ENCODE measurements around the gene KCNK10.

KCNK10 gene

GRCh38 chr14:88232771-88233170 is 90.3 kb downstream of the KCNK10 start:
- H3K9ac ChIP-seq (ENCODE audit: low read depth in 1 of 2, low read length in 2 of 2): no peak overlapping the region
- no peaks in the 10 kb centered on the region for H3K27me3 ChIP-seq (ENCODE audit: control insufficient read depth in 1 of 2, insufficient read depth in 2 of 2, low read length in 2 of 2)
- no peaks in the 10 kb centered on the region for H3K36me3 ChIP-seq (ENCODE audit: control insufficient read depth in 1 of 2, insufficient read depth in 2 of 2, low read length in 2 of 2)
- no peak overlapping the region for H3K27ac ChIP-seq (ENCODE audit: low read depth, low read length)
- no peaks in the 10 kb centered on the region for H3K4me1 ChIP-seq (ENCODE audit: control insufficient read depth in 1 of 2, insufficient read depth in 2 of 2, low read length in 2 of 2)
- H3K9me3 ChIP-seq (ENCODE audit: control insufficient read depth in 1 of 2, low read length in 2 of 2): no peaks in the 10 kb centered on the region
- H3K4me3 ChIP-seq (ENCODE audit: low read depth in 1 of 2, low read length in 2 of 2): no peak overlapping the region

- Histone ChIP-seq H3K4me3 (ENCODE audit: low read depth in 1 of 2, low read length in 2 of 2) (no peak overlapping the region), H3K9me3 (ENCODE audit: control insufficient read depth in 1 of 2, low read length in 2 of 2) (no peaks in the 10 kb centered on the region), H3K4me1 (ENCODE audit: control insufficient read depth in 1 of 2, insufficient read depth in 2 of 2, low read length in 2 of 2) (no peaks in the 10 kb centered on the region), H3K27ac (ENCODE audit: low read depth, low read length) (no peak overlapping the region), H3K9ac (ENCODE audit: low read depth in 1 of 2, low read length in 2 of 2) (no peak overlapping the region), H3K36me3 (ENCODE audit: control insufficient read depth in 1 of 2, insufficient read depth in 2 of 2, low read length in 2 of 2) (no peaks in the 10 kb centered on the region), H3K27me3 (ENCODE audit: control insufficient read depth in 1 of 2, insufficient read depth in 2 of 2, low read length in 2 of 2) (no peaks in the 10 kb centered on the region)
These were observed 91.5 kb downstream of the KCNK10 start for GRCh38 chr14:88231603-88232002.

DNA sequence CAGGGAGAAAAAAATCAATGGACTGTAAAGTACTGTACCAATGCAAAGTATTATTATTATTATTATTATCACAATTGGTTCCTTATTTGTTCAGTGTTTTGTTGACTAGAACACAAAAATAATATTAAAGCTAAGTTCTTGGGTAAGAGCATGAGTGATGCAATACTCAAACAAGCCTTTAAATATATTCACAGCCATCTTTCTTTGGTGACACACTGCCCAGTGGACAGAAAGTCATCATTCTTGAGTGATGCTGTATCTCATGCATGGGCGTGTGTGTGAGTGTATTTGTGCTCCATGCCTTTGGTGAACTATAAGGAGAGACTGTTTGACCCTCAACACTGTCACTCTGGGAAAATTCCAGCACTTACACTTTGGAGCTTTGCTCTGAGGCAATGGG is 93.6 kb downstream of the KCNK10 start:
- H3K27me3 ChIP-seq (ENCODE audit: control insufficient read depth in 1 of 2, insufficient read depth in 2 of 2, low read length in 2 of 2): no peaks in the 10 kb centered on the region
- H3K36me3 ChIP-seq (ENCODE audit: control insufficient read depth in 1 of 2, insufficient read depth in 2 of 2, low read length in 2 of 2): no peaks in the 10 kb centered on the region
- no peak overlapping the region for H3K4me3 ChIP-seq (ENCODE audit: low read depth in 1 of 2, low read length in 2 of 2)
- H3K27ac ChIP-seq (ENCODE audit: low read depth, low read length): no peak overlapping the region
- no peaks in the 10 kb centered on the region for H3K9me3 ChIP-seq (ENCODE audit: control insufficient read depth in 1 of 2, low read length in 2 of 2)
- no peak overlapping the region for H3K9ac ChIP-seq (ENCODE audit: low read depth in 1 of 2, low read length in 2 of 2)
- H3K4me1 ChIP-seq (ENCODE audit: control insufficient read depth in 1 of 2, insufficient read depth in 2 of 2, low read length in 2 of 2): no peaks in the 10 kb centered on the region

GRCh38 chr14:88228522-88229236 is 94.4 kb downstream of the KCNK10 start:
- Histone ChIP-seq H3K9ac (ENCODE audit: low read depth in 1 of 2, low read length in 2 of 2) (no peak overlapping the region), H3K36me3 (ENCODE audit: control insufficient read depth in 1 of 2, insufficient read depth in 2 of 2, low read length in 2 of 2) (peaks cover 0 to 1% of the 10 kb centered on the region in 2 donors), H3K9me3 (ENCODE audit: control insufficient read depth in 1 of 2, low read length in 2 of 2) (no peaks in the 10 kb centered on the region), H3K27ac (ENCODE audit: low read depth, low read length) (no peak overlapping the region), H3K4me3 (ENCODE audit: low read depth in 1 of 2, low read length in 2 of 2) (no peak overlapping the region), H3K27me3 (ENCODE audit: control insufficient read depth in 1 of 2, insufficient read depth in 2 of 2, low read length in 2 of 2) (no peaks in the 10 kb centered on the region), H3K4me1 (ENCODE audit: control insufficient read depth in 1 of 2, insufficient read depth in 2 of 2, low read length in 2 of 2) (no peaks in the 10 kb centered on the region)

GRCh38 chr14:88227693-88228092 is 95.4 kb downstream of the KCNK10 start:
- Histone ChIP-seq H3K9ac (ENCODE audit: low read depth in 1 of 2, low read length in 2 of 2) (no peak overlapping the region), H3K27me3 (ENCODE audit: control insufficient read depth in 1 of 2, insufficient read depth in 2 of 2, low read length in 2 of 2) (no peaks in the 10 kb centered on the region), H3K36me3 (ENCODE audit: control insufficient read depth in 1 of 2, insufficient read depth in 2 of 2, low read length in 2 of 2) (peaks cover 6 to 7% of the 10 kb centered on the region in 2 donors), H3K9me3 (ENCODE audit: control insufficient read depth in 1 of 2, low read length in 2 of 2) (peaks cover 0 to 9% of the 10 kb centered on the region in 2 donors), H3K4me1 (ENCODE audit: control insufficient read depth in 1 of 2, insufficient read depth in 2 of 2, low read length in 2 of 2) (no peaks in the 10 kb centered on the region), H3K27ac (ENCODE audit: low read depth, low read length) (no peak overlapping the region), H3K4me3 (ENCODE audit: low read depth in 1 of 2, low read length in 2 of 2) (no peak overlapping the region)

- H3K9ac ChIP-seq (ENCODE audit: low read depth in 1 of 2, low read length in 2 of 2): no peak overlapping the region
- H3K9me3 ChIP-seq (ENCODE audit: control insufficient read depth in 1 of 2, low read length in 2 of 2): peaks cover 0 to 16% of the 10 kb centered on the region in 2 donors
- peaks cover 6 to 14% of the 10 kb centered on the region in 2 donors for H3K36me3 ChIP-seq (ENCODE audit: control insufficient read depth in 1 of 2, insufficient read depth in 2 of 2, low read length in 2 of 2)
- no peaks in the 10 kb centered on the region for H3K27me3 ChIP-seq (ENCODE audit: control insufficient read depth in 1 of 2, insufficient read depth in 2 of 2, low read length in 2 of 2)
- H3K27ac ChIP-seq (ENCODE audit: low read depth, low read length): no peak overlapping the region
- no peaks in the 10 kb centered on the region for H3K4me1 ChIP-seq (ENCODE audit: control insufficient read depth in 1 of 2, insufficient read depth in 2 of 2, low read length in 2 of 2)
- no peak overlapping the region for H3K4me3 ChIP-seq (ENCODE audit: low read depth in 1 of 2, low read length in 2 of 2)
These were observed 97.3 kb downstream of the KCNK10 start for GRCh38 chr14:88225721-88226120.

DNA sequence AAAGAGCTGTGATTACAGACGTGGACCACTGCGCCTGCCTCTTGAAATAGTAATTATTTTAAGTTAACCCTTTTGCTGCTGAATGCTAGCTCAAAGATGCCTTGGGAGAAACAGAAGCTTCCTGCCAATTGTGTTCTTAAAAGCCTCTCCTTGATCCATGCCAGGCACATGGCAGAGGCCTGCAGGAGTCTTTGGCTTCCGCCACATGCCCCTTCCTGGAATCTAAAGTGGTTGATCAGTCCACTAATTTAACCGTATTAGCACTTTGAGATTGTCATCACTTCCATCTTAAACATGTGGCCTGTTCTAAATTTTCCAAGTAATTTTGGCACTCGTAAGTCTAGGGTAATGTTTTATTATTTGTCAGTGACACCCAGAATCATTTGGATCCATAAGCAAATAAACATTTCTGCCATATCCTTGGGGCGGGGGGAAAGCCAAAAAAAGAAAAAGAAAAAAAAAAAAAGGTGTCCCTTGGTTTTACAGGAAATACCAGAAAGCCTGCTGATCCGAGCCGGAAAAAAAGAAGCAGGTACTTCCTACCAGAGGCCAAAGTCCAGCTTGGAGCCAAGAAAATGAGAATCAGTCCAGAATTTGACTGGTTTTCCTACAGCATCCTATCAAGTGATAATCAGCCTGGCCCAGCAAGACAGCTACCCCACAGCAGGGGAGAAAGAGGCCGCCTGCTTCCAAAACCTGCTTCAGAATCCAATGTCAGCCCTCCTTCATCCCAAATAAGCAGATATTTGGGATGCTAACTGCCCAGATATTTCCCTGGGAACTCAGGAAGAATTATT is 104.8 kb downstream of the KCNK10 start:
- Histone ChIP-seq H3K4me3 (ENCODE audit: low read depth in 1 of 2, low read length in 2 of 2) (no peak overlapping the region), H3K36me3 (ENCODE audit: control insufficient read depth in 1 of 2, insufficient read depth in 2 of 2, low read length in 2 of 2) (peaks cover 1 to 13% of the 10 kb centered on the region in 2 donors), H3K9ac (ENCODE audit: low read depth in 1 of 2, low read length in 2 of 2) (no peak overlapping the region), H3K27me3 (ENCODE audit: control insufficient read depth in 1 of 2, insufficient read depth in 2 of 2, low read length in 2 of 2) (no peaks in the 10 kb centered on the region), H3K9me3 (ENCODE audit: control insufficient read depth in 1 of 2, low read length in 2 of 2) (peaks cover 0 to 14% of the 10 kb centered on the region in 2 donors), H3K27ac (ENCODE audit: low read depth, low read length) (no peak overlapping the region), H3K4me1 (ENCODE audit: control insufficient read depth in 1 of 2, insufficient read depth in 2 of 2, low read length in 2 of 2) (no peaks in the 10 kb centered on the region)

- no peak overlapping the region for H3K4me3 ChIP-seq (ENCODE audit: low read depth in 1 of 2, low read length in 2 of 2)
- H3K27ac ChIP-seq (ENCODE audit: low read depth, low read length): no peak overlapping the region
- no peak overlapping the region for H3K9ac ChIP-seq (ENCODE audit: low read depth in 1 of 2, low read length in 2 of 2)
These were observed 110.4 kb downstream of the KCNK10 start for GRCh38 chr14:88212691-88213090.

DNA sequence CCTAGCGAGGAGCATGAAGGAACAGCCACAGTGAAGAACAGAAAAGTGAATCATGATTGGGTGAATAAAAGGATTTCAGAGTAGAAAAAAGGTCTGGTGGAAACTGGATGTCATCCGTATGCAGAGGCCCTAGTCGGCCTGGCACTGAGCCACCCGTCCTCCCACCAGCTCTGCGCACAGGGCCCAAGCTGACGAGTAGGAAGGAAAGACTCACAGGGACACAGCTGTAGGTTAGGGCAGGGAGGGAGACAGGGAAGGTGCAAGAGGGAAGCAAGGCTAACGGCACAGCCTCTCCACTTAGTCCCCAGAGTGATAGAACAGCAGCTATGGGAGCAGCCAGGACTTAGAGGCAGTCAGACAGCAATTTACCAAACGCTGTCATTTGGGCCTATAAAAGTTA is 112.6 kb downstream of the KCNK10 start:
- H3K4me1 ChIP-seq (ENCODE audit: control insufficient read depth in 1 of 2, insufficient read depth in 2 of 2, low read length in 2 of 2): no peaks in the 10 kb centered on the region
- H3K36me3 ChIP-seq (ENCODE audit: control insufficient read depth in 1 of 2, insufficient read depth in 2 of 2, low read length in 2 of 2): peaks cover 0 to 3% of the 10 kb centered on the region in 2 donors
- H3K9me3 ChIP-seq (ENCODE audit: control insufficient read depth in 1 of 2, low read length in 2 of 2): no peaks in the 10 kb centered on the region
- H3K27ac ChIP-seq (ENCODE audit: low read depth, low read length): no peak overlapping the region
- H3K27me3 ChIP-seq (ENCODE audit: control insufficient read depth in 1 of 2, insufficient read depth in 2 of 2, low read length in 2 of 2): no peaks in the 10 kb centered on the region
- no peak overlapping the region for H3K4me3 ChIP-seq (ENCODE audit: low read depth in 1 of 2, low read length in 2 of 2)
- H3K9ac ChIP-seq (ENCODE audit: low read depth in 1 of 2, low read length in 2 of 2): no peak overlapping the region

More at GRCh38 chr14:88212691-88213090, 110.4 kb downstream of the KCNK10 start:
- no peaks in the 10 kb centered on the region for H3K4me1 ChIP-seq (ENCODE audit: control insufficient read depth in 1 of 2, insufficient read depth in 2 of 2, low read length in 2 of 2)
- H3K27me3 ChIP-seq (ENCODE audit: control insufficient read depth in 1 of 2, insufficient read depth in 2 of 2, low read length in 2 of 2): no peaks in the 10 kb centered on the region
- no peaks in the 10 kb centered on the region for H3K9me3 ChIP-seq (ENCODE audit: control insufficient read depth in 1 of 2, low read length in 2 of 2)
- peaks cover 0 to 3% of the 10 kb centered on the region in 2 donors for H3K36me3 ChIP-seq (ENCODE audit: control insufficient read depth in 1 of 2, insufficient read depth in 2 of 2, low read length in 2 of 2)

GRCh38 chr14:88209273-88209672 is 113.8 kb downstream of the KCNK10 start:
- no peaks in the 10 kb centered on the region for H3K4me1 ChIP-seq (ENCODE audit: control insufficient read depth in 1 of 2, insufficient read depth in 2 of 2, low read length in 2 of 2)
- H3K9me3 ChIP-seq (ENCODE audit: control insufficient read depth in 1 of 2, low read length in 2 of 2): no peaks in the 10 kb centered on the region
- H3K36me3 ChIP-seq (ENCODE audit: control insufficient read depth in 1 of 2, insufficient read depth in 2 of 2, low read length in 2 of 2): peaks cover 0 to 3% of the 10 kb centered on the region in 2 donors
- no peak overlapping the region for H3K9ac ChIP-seq (ENCODE audit: low read depth in 1 of 2, low read length in 2 of 2)
- no peaks in the 10 kb centered on the region for H3K27me3 ChIP-seq (ENCODE audit: control insufficient read depth in 1 of 2, insufficient read depth in 2 of 2, low read length in 2 of 2)
- H3K27ac ChIP-seq (ENCODE audit: low read depth, low read length): no peak overlapping the region
- H3K4me3 ChIP-seq (ENCODE audit: low read depth in 1 of 2, low read length in 2 of 2): no peak overlapping the region
